BJ (cell line): ENCODE data around the gene PPP3CB. TPM values are rescaled to one million over a fixed set of nuclear protein-coding genes. Genes with fewer than 3 reads are reported as not detected.
A peak's percentile ranks its signal among the peaks of the same experiment; 100 is the strongest.
"Not testable (repeated sequence)": the region's sequence is repeated elsewhere in the genome, so short reads cannot be mapped to it uniquely, and the experiment has no call there.

Experiments
- CTCF ChIA-PET: fragments of 350-600 bp; formaldehyde crosslinking; extraction: SDS; loops from one replicate; lab custom pipeline; 2021; ENCODE audit warnings: antibody characterized with exemption, inconsistent platforms; lab: Yijun Ruan, JAX
- POLR2A ChIA-PET: fragments of 300-600 bp; sonication (Branson Sonifier 250); formaldehyde crosslinking; extraction: SDS; loops from one replicate; lab custom pipeline; 2021; ENCODE audit warnings: antibody characterized with exemption; lab: Charles Lee
- DNase-seq: peaks from one replicate; pipeline ENCODE4 v3.0.0-alpha.2; 2011; ENCODE audit warnings: low read depth
- H3K27me3 ChIP-seq: 2 replicates; pipeline ENCODE4 v1.6.0; 2011; ENCODE audit warnings: low read length; ENCODE audit not compliant: control insufficient read depth, insufficient read depth
- H3K36me3 ChIP-seq: 2 replicates; pipeline ENCODE4 v1.5.1; 2011; ENCODE audit warnings: low read length; ENCODE audit not compliant: control insufficient read depth, insufficient read depth
- H3K4me3 ChIP-seq: 2 replicates; pipeline ENCODE4 v1.5.1; 2011; ENCODE audit warnings: low read depth, mild to moderate bottlenecking, control low read depth, low read length
- CTCF ChIP-seq: IDR thresholded peaks from 2 replicates; pipeline ENCODE4 v1.5.1; 2011; ENCODE audit warnings: low read depth, mild to moderate bottlenecking, control low read depth, inconsistent platforms, low read length, moderate library complexity; ENCODE audit not compliant: insufficient read depth
- polyA plus RNA-seq: library from polyadenylated mRNA; depleted of rRNA; stranded (reverse); fragments of >200 nt; gene quantifications from 2 replicates; pipeline ENCODE4 v1.2.3, GENCODE V29; 2011; rRNA removed
- small RNA-seq: library from RNA; depleted of rRNA; stranded (forward); fragments of <200 nt; gene quantifications from one replicate; pipeline ENCODE3, GENCODE V24; 2012; ENCODE audit warnings: low replicate concordance, low read depth; ENCODE audit not compliant: insufficient read length

The PPP3CB gene
- polyA plus RNA-seq, 1 experiment: 11.7 TPM

DNA sequence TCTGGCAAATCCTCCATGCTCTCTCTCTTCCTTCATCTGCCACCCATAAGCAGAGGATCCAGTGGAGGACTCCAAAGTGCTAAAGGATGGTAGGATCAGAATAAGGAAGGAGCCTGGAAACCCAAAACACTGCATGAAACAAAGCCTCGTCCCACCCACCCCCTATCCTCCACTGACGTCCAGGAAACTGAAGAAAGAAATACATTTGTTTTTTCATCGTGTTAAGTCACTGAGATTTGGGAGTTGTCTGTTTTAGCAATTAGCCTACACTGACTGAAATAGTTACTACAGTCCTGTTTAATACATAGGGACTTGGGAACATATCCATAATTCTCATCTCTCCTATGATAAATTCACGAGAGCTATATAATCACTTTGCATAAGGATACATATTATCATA is 96.8 kb downstream of the PPP3CB start:
- ChIA-PET CTCF (no interaction called here), POLR2A (no interaction called here)
- no peak overlapping the region for H3K4me3 ChIP-seq
- TF ChIP-seq CTCF: no peak
- H3K36me3 ChIP-seq: peaks cover 5% of the 10 kb centered on the region; the same call in 1 of the 2 replicates
- no peaks in the 10 kb centered on the region for H3K27me3 ChIP-seq
- DNase-seq: no peak

- ChIA-PET POLR2A (no interaction called here), CTCF (no interaction called here)
- no peaks in the 10 kb centered on the region for H3K27me3 ChIP-seq
- peaks cover 5% of the 10 kb centered on the region; the same call in 1 of the 2 replicates for H3K36me3 ChIP-seq
- 0 out of 2 replicates have a peak, but pooled peaks have one; percentile 7 for TF ChIP-seq CTCF
- H3K4me3 ChIP-seq: no peak overlapping the region
- no peak for DNase-seq
Measured at GRCh38 chr10:73398024-73398423, 97.8 kb downstream of the PPP3CB start.

- H3K36me3 ChIP-seq, POLR2A ChIA-PET, H3K27me3 ChIP-seq: not testable (repeated sequence)
Measured at GRCh38 chr10:73394325-73394724, 101.5 kb downstream of the PPP3CB start.

DNA sequence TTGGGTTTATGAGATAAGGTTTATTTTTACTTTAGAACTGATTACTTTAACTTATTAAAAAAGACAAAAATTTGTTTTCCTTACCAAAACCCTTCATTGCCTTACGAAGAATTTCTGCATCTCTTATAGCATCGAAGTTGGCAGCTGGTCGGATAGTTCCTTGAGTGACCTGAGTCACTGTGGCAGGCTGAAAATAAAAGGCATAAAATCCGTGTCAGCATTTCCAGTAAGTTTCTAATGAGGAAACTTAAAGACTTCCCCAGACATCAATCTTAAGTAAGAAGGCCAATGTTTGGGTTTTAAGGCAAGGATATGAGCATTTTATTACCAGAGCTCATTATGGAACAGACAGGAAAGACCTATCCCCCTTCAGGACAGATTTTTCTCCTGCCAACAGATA is 107.6 kb downstream of the PPP3CB start:
- DNase-seq: no peak
- Histone ChIP-seq H3K27me3 (no peaks in the 10 kb centered on the region), H3K4me3 (no peak overlapping the region), H3K36me3 (peaks cover 10% of the 10 kb centered on the region)
- ChIA-PET CTCF (interaction anchor here (1.6 kb wide), 1 partner anchor 25 kb away, joined by 3 read pairs; no protein-coding TSS in a partner anchor), POLR2A (no interaction called here)
- no peak for TF ChIP-seq CTCF

More at GRCh38 chr10:73394325-73394724, 101.5 kb downstream of the PPP3CB start:
- H3K4me3 ChIP-seq, DNase-seq, CTCF ChIA-PET: not testable (repeated sequence)

GRCh38 chr10:73386583-73386982 is 109.2 kb downstream of the PPP3CB start:
- no peak for DNase-seq
- no peak for TF ChIP-seq CTCF
- H3K4me3 ChIP-seq: no peak overlapping the region
- ChIA-PET CTCF (interaction anchor here (1.1 to 1.6 kb wide), 2 partner anchors 18 to 27 kb away, joined by 3 to 4 read pairs; no protein-coding TSS in a partner anchor), POLR2A (no interaction called here)
- no peaks in the 10 kb centered on the region for H3K27me3 ChIP-seq
- peaks cover 10% of the 10 kb centered on the region for H3K36me3 ChIP-seq

Small RNAs within 50 kb of the gene (small RNA-seq; reads per million reads assigned to genes)
- not detected for gene RNU6-883P

Other genes starting within 250 kb of the PPP3CB start
- 10.0 and 16.8 TPM in 2 replicates for gene DNAJC9, start 248.8 kb downstream of the PPP3CB start, polyA plus RNA-seq
- gene MRPS16, start 243.4 kb downstream of the PPP3CB start, polyA plus RNA-seq: 74.4 and 87.9 TPM in 2 replicates
- 0.37 and 0.69 TPM in 2 replicates for gene CFAP70, start 137.2 kb downstream of the PPP3CB start, polyA plus RNA-seq
- gene ANXA7, start 82.0 kb downstream of the PPP3CB start, polyA plus RNA-seq: 123 and 134 TPM in 2 replicates
- 0.93 and 1.3 TPM in 2 replicates for gene MSS51, start 62.5 kb downstream of the PPP3CB start, polyA plus RNA-seq
- gene USP54, start 95.3 kb upstream of the PPP3CB start, polyA plus RNA-seq: 13.7 and 13.9 TPM in 2 replicates
- 8.3 and 9.6 TPM in 2 replicates for gene MYOZ1, start 145.4 kb upstream of the PPP3CB start, polyA plus RNA-seq
- gene SYNPO2L, start 160.0 kb upstream of the PPP3CB start, polyA plus RNA-seq: 0.04 and 0.05 TPM in 2 replicates
- 3.3 and 4.0 TPM in 2 replicates for gene AGAP5, start 202.1 kb upstream of the PPP3CB start, polyA plus RNA-seq
- gene SEC24C, start 248.3 kb upstream of the PPP3CB start, polyA plus RNA-seq: 72.6 and 92.2 TPM in 2 replicates